ENCODE results near the gene PHRF1. TPM values are rescaled to one million over a fixed set of nuclear protein-coding genes. Genes with fewer than 3 reads are reported as not detected.

The PHRF1 gene
- total RNA-seq, 1 experiment from 2014 or later = 45.5 TPM

- intact Hi-C loops (cut with micrococcal nuclease) = no loop called here
- CTCF ChIA-PET = no interaction called here
- Histone ChIP-seq H3K9me3 (ENCODE audit: control insufficient read depth in 1 of 2, insufficient read depth in 1 of 2, low read depth in 1 of 2, low read length in 2 of 2) (no peaks in the 10 kb centered on the region), H3K4me1 (ENCODE audit: control insufficient read depth in 1 of 2, insufficient read depth in 2 of 2, low read length in 2 of 2) (no peaks in the 10 kb centered on the region), H3K27ac (ENCODE audit: low read depth, low read length) (no peak overlapping the region), H3K9ac (ENCODE audit: low read length) (no peak overlapping the region), H3K9me2 (ENCODE audit: insufficient read depth) (no peaks in the 10 kb centered on the region), H3K27me3 (ENCODE audit: insufficient read depth, low read length) (no peaks in the 10 kb centered on the region), H2AFZ (ENCODE audit: low read depth, low read length, poor library complexity, severe bottlenecking) (no peak overlapping the region), H3K4me3 (replicated peaks in 1 of 2; ENCODE audit: low read depth in 1 of 2, low read length in 2 of 2) (no peak overlapping the region), H3K4me2 (ENCODE audit: low read length) (no peak overlapping the region), H3K36me3 (ENCODE audit: control insufficient read depth in 1 of 2, insufficient read depth in 2 of 2, low read length in 2 of 2) (no peaks in the 10 kb centered on the region; a peak in 1 of 4 replicates), H4K20me1 (ENCODE audit: insufficient read depth) (no peaks in the 10 kb centered on the region), H3K79me2 (ENCODE audit: insufficient read depth, low read length) (no peaks in the 10 kb centered on the region)
- no peak for ATAC-seq
- BruUV-seq (replicated peaks) = no TSS peak
- RAD21 ChIA-PET (ENCODE audit: low non-redundant PET in 1 of 2, low total read pairs in 2 of 2, uncharacterized antibody in 2 of 2, unreplicated experiment in 2 of 2) = no interaction called here
- DNase-seq (ENCODE audit: low read depth, low spot score) = no peak
- TF ChIP-seq EZH2phosphoT487 (IDR thresholded peaks at IDR 0.05; ENCODE audit: borderline replicate concordance) (no peak), REST (IDR thresholded peaks at IDR 0.05; ENCODE audit: low read depth) (no peak), ATF3 (IDR thresholded peaks at IDR 0.05) (no peak), YY1 (IDR thresholded peaks at IDR 0.05; ENCODE audit: extremely low read depth, insufficient replicate concordance, low read depth, low read length) (no peak), RAD21 (IDR thresholded peaks at IDR 0.05; ENCODE audit: low read depth) (no peak), ZBTB33 (IDR thresholded peaks at IDR 0.05; ENCODE audit: extremely low read depth, insufficient replicate concordance, low read length) (no peak), POLR2AphosphoS5 (IDR thresholded peaks at IDR 0.05; ENCODE audit: low read depth, low read length) (no peak), EGR1 (IDR thresholded peaks at IDR 0.05; ENCODE audit: low read depth) (no peak), MAX (IDR thresholded peaks at IDR 0.05) (no peak), ZNF274 (IDR thresholded peaks at IDR 0.05; ENCODE audit: low read depth, low read length) (no peak), ELF1 (IDR thresholded peaks at IDR 0.05; ENCODE audit: borderline replicate concordance, low read depth) (no peak), JUND (IDR thresholded peaks at IDR 0.05) (no peak), EZH2 (IDR thresholded peaks at IDR 0.05) (no peak), FOSL1 (IDR thresholded peaks at IDR 0.05; ENCODE audit: low read depth) (no peak), TCF7L2 (IDR thresholded peaks at IDR 0.05; ENCODE audit: borderline replicate concordance, extremely low read depth, insufficient read depth, insufficient read length) (no peak), CTCF (IDR thresholded peaks at IDR 0.05 in 2 of 3, conservative IDR thresholded peaks at IDR 0.05 in 1 of 3; ENCODE audit: borderline replicate concordance in 1 of 3, insufficient read depth in 1 of 3, low read depth in 2 of 3, low read length in 2 of 3) (no peak), SRF (IDR thresholded peaks at IDR 0.05; ENCODE audit: low read depth) (no peak), SP1 (IDR thresholded peaks at IDR 0.05; ENCODE audit: low read depth) (no peak), ZFX (IDR thresholded peaks at IDR 0.05) (no peak), POLR2A (IDR thresholded peaks at IDR 0.05; ENCODE audit: borderline replicate concordance, extremely low read depth, insufficient read depth, insufficient read length) (no peak)
- POLR2A ChIA-PET = no interaction called here
Observed at GRCh38 chr11:639332-639955, 63.2 kb downstream of the PHRF1 start.

All from HCT116 (cell line).